Measurements from ENCODE around the gene SLC25A26. TPM values are rescaled to one million over a fixed set of nuclear protein-coding genes. Genes with fewer than 3 reads are reported as not detected.

SLC25A26 gene
- total RNA-seq, 1 donor from 2014 or later, result 41.2 TPM

DNA sequence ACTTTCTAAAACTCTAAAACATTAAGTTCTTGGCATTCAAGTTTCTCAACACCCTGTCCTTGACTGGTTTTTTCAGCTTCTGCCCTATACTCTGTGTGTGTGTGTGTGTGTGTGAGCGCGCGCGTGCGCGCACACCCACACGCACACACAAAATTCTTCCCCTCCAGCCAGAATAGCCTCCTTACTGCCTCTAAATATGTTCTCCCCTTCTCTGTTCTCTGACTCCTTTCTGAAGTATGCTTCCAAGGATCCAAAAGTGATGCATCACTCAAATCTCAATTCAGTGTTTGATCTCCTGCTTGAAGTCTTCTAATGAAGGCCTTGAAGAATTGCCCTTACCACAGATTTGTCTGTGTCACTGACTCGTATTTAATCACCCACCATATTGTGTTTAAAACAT, 129.8 kb downstream of the SLC25A26 start:
- Histone ChIP-seq H3K4me3 (ENCODE audit: low read depth, low read length) (no peak overlapping the region), H3K36me3 (ENCODE audit: control insufficient read depth, insufficient read depth, low read length) (no peaks in the 10 kb centered on the region), H3K27me3 (ENCODE audit: control insufficient read depth, insufficient read depth, low read length) (no peaks in the 10 kb centered on the region)
- TF ChIP-seq, protein P1, sequence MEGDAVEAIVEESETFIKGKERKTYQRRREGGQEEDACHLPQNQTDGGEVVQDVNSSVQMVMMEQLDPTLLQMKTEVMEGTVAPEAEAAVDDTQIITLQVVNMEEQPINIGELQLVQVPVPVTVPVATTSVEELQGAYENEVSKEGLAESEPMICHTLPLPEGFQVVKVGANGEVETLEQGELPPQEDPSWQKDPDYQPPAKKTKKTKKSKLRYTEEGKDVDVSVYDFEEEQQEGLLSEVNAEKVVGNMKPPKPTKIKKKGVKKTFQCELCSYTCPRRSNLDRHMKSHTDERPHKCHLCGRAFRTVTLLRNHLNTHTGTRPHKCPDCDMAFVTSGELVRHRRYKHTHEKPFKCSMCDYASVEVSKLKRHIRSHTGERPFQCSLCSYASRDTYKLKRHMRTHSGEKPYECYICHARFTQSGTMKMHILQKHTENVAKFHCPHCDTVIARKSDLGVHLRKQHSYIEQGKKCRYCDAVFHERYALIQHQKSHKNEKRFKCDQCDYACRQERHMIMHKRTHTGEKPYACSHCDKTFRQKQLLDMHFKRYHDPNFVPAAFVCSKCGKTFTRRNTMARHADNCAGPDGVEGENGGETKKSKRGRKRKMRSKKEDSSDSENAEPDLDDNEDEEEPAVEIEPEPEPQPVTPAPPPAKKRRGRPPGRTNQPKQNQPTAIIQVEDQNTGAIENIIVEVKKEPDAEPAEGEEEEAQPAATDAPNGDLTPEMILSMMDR (IDR thresholded peaks at IDR 0.05; ENCODE audit: insufficient read depth, low read length, poor library complexity, severe bottlenecking), result no peak
- no peak for DNase-seq (ENCODE audit: low read depth)

DNA sequence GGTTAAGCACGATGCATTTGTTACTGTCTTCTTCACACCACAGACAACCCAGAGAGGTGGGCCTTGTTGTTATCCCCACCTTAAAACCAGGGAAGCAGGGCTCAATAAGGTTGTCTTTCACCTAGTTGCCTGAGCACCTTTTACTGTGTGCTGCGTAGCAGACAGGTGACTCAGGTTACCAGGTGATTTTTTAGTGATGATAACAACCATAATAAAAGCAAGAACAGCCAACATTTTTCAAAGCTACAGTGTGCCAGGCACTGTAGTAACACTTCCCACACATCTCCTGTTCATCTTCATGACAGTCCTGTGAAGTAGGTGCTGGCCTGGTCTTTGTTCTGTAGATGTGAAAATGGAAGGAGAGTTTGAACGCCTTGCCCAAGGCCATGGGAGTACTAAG, 132.2 kb downstream of the SLC25A26 start:
- Histone ChIP-seq H3K36me3 (ENCODE audit: control insufficient read depth, insufficient read depth, low read length) (no peaks in the 10 kb centered on the region), H3K27me3 (ENCODE audit: control insufficient read depth, insufficient read depth, low read length) (no peaks in the 10 kb centered on the region), H3K4me3 (ENCODE audit: low read depth, low read length) (no peak overlapping the region)
- TF ChIP-seq, protein P1 (IDR thresholded peaks at IDR 0.05; ENCODE audit: insufficient read depth, low read length, poor library complexity, severe bottlenecking), result no peak
- DNase-seq (ENCODE audit: low read depth), result no peak

DNA sequence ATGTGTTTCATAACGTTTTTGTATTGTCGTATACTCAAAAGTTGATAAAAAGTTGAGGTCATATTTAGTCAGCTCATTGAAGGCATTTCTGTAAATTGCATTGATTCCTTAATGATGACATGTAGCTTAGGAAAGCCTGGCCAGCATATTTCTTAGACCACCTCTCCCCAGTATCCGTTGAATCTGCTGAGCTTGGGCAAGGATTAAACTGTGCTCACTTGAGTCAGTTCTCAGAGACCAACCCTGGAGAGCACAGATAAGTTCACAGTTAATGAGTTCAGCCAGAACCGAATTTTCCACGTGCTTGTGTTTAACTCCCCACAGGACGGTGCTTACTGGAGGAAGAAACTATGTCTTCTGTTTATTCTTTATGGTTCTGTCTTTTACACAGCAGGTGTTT, 132.7 kb downstream of the SLC25A26 start:
- no peaks in the 10 kb centered on the region for H3K27me3 ChIP-seq (ENCODE audit: control insufficient read depth, insufficient read depth, low read length)
- H3K36me3 ChIP-seq (ENCODE audit: control insufficient read depth, insufficient read depth, low read length), result no peaks in the 10 kb centered on the region
- DNase-seq (ENCODE audit: low read depth), result no peak
- TF ChIP-seq, protein P1 (IDR thresholded peaks at IDR 0.05; ENCODE audit: insufficient read depth, low read length, poor library complexity, severe bottlenecking), result no peak
- no peak overlapping the region for H3K4me3 ChIP-seq (ENCODE audit: low read depth, low read length)

DNA sequence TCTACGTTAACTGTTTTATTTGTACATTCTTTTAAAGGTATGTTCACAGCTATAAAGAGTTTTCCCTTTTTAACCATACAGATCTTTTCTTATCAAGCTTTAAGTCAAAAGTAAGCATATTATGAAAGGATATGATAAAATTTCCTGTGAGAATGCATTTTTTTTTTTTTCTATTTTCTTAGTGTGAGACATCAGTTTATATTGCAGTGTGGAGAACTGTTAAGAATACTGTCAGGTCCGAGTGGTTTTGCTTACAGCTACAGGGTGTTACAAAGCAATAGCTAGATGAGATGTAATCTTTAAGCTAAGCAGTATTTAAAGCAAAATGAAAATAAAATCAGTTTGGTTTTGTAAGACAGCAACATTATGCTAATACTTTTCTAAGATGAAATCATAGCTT, 133.2 kb downstream of the SLC25A26 start:
- TF ChIP-seq, protein P1 (IDR thresholded peaks at IDR 0.05; ENCODE audit: insufficient read depth, low read length, poor library complexity, severe bottlenecking), result no peak
- Histone ChIP-seq H3K4me3 (ENCODE audit: low read depth, low read length) (no peak overlapping the region), H3K36me3 (ENCODE audit: control insufficient read depth, insufficient read depth, low read length) (no peaks in the 10 kb centered on the region), H3K27me3 (ENCODE audit: control insufficient read depth, insufficient read depth, low read length) (no peaks in the 10 kb centered on the region)
- DNase-seq (ENCODE audit: low read depth), result no peak

DNA sequence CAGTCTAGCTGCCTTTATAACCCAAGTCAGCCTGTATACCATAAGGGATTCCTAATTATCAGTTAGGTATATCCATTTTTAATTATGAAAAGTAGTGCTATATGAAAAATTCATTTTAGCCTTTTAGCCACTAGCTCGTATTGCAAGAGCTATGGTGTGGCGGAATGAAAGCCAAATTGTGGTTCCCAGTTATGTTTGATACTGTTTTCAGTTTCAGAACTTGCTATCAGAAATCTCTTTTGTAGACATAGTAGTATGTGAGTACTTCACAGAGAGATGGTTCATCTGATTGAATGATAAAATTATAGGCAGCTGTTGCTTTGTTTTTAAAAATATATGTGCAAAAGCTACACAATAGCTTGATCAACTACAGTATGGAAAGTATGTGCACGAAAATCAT, 134.6 kb downstream of the SLC25A26 start:
- no peak for DNase-seq (ENCODE audit: low read depth)
- TF ChIP-seq, protein P1 (IDR thresholded peaks at IDR 0.05; ENCODE audit: insufficient read depth, low read length, poor library complexity, severe bottlenecking), result no peak

DNA sequence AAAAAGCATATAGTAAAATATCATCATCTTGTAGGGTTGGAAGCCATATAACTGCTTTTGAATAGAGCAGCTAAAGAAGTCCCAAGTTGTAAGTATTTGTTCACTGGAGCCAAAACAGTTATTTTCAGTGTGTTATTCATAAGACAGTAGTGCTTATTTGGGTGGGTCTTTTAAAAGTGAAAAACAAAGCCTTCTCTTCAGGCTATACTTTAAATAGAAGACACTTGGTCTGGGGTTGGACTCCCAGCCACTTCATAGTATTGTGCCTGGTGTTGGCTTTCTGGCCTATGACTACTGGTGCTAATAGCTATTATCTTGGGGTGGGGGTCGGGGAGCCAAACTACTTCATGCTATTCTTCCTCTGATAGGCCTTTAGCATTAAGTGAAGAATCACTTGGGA, 135.2 kb downstream of the SLC25A26 start:
- Histone ChIP-seq H3K36me3 (ENCODE audit: control insufficient read depth, insufficient read depth, low read length) (no peaks in the 10 kb centered on the region), H3K4me3 (ENCODE audit: low read depth, low read length) (no peak overlapping the region), H3K27me3 (ENCODE audit: control insufficient read depth, insufficient read depth, low read length) (no peaks in the 10 kb centered on the region)
- no peak for DNase-seq (ENCODE audit: low read depth)
- TF ChIP-seq, protein P1 (IDR thresholded peaks at IDR 0.05; ENCODE audit: insufficient read depth, low read length, poor library complexity, severe bottlenecking), result no peak

More for the DNA sequence above, 134.6 kb downstream of the SLC25A26 start:
- Histone ChIP-seq H3K27me3 (ENCODE audit: control insufficient read depth, insufficient read depth, low read length) (no peaks in the 10 kb centered on the region), H3K36me3 (ENCODE audit: control insufficient read depth, insufficient read depth, low read length) (no peaks in the 10 kb centered on the region), H3K4me3 (ENCODE audit: low read depth, low read length) (no peak overlapping the region)
